Smooth muscle cell (in vitro differentiated cells): ENCODE measurements around the gene ZSCAN5A. TPM values are rescaled to one million over a fixed set of nuclear protein-coding genes. Genes with fewer than 3 reads are reported as not detected.

Experiments
- DNase-seq: peaks from one replicate; lab custom pipeline; 2025; ENCODE audit not compliant: unreplicated experiment; lab: John Stamatoyannopoulos, UW
- H2AFZ ChIP-seq: fragments of 200-600 bp; sonication (generic); 2 replicates; pipeline ENCODE4 v1.6.0; 2016; ENCODE audit warnings: antibody characterized with exemption, low read depth, mild to moderate bottlenecking
- H3F3A ChIP-seq: fragments of 200-600 bp; sonication (generic); 2 replicates; pipeline ENCODE4 v1.6.0; 2017; ENCODE audit warnings: antibody characterized with exemption, low read depth
- H3K27ac ChIP-seq: fragments of 200-600 bp; sonication (generic); 2 replicates; pipeline ENCODE4 v1.5.1; 2016; ENCODE audit warnings: low read depth, mild to moderate bottlenecking
- H3K27me3 ChIP-seq: fragments of 200-600 bp; sonication (generic); 2 replicates; pipeline ENCODE4 v1.6.1; 2016; ENCODE audit warnings: low read depth, mild to moderate bottlenecking
- H3K36me3 ChIP-seq: fragments of 200-600 bp; sonication (generic); 2 replicates; pipeline ENCODE4 v1.5.1; 2016; ENCODE audit warnings: low read depth
- H3K4me1 ChIP-seq: fragments of 200-600 bp; sonication (generic); 2 replicates; pipeline ENCODE4 v1.5.1; 2016; ENCODE audit warnings: low read depth
- H3K4me2 ChIP-seq: fragments of 200-600 bp; sonication (generic); 2 replicates; pipeline ENCODE4 v1.6.0; 2016; ENCODE audit warnings: mild to moderate bottlenecking
- H3K4me3 ChIP-seq: fragments of 200-600 bp; sonication (generic); 2 replicates; pipeline ENCODE4 v1.5.1; 2016; ENCODE audit warnings: mild to moderate bottlenecking
- H3K79me2 ChIP-seq: fragments of 200-600 bp; sonication (generic); 2 replicates; pipeline ENCODE4 v1.6.0; 2016; ENCODE audit warnings: low read depth, mild to moderate bottlenecking
- H3K9ac ChIP-seq: fragments of 200-600 bp; sonication (generic); 2 replicates; pipeline ENCODE4 v1.6.0; 2016; ENCODE audit warnings: low read depth
- H3K9me3 ChIP-seq: fragments of 200-600 bp; sonication (generic); replicated peaks from 2 replicates; pipeline ENCODE4 v1.5.1; 2016; ENCODE audit warnings: low read depth
- H4K20me1 ChIP-seq: fragments of 200-600 bp; sonication (generic); 2 replicates; pipeline ENCODE4 v1.6.0; 2016; ENCODE audit warnings: low read depth
- CTCF ChIP-seq: fragments of 200-600 bp; sonication (generic); IDR thresholded peaks from 2 replicates; pipeline ENCODE4 v1.5.1; 2017; ENCODE audit warnings: borderline replicate concordance, mild to moderate bottlenecking, antibody characterized with exemption; ENCODE audit not compliant: insufficient read depth, poor library complexity, severe bottlenecking
- WGBS: methylation state at CpG from one replicate; pipeline ENCODE4 v1.1.7; 2016; ENCODE audit warnings: low lambda C conversion rate; 5-methylcytosine and 5-hydroxymethylcytosine counted together
- polyA plus RNA-seq: library from polyadenylated mRNA; unstranded; fragments of >200 nt; fragmentation: Nextera tagmentation; extraction: Ambion mirVana; gene quantifications from 2 replicates; pipeline ENCODE4 v1.2.1, GENCODE V29; 2016
- total RNA-seq: library from RNA; depleted of rRNA; stranded (reverse); fragments of >200 nt; gene quantifications from 2 replicates; pipeline ENCODE4 v1.2.3, GENCODE V29; 2014

The ZSCAN5A gene
- total and polyA plus RNA-seq, 2 experiments from 2014 or later: 4.7 to 5.3 TPM

DNA sequence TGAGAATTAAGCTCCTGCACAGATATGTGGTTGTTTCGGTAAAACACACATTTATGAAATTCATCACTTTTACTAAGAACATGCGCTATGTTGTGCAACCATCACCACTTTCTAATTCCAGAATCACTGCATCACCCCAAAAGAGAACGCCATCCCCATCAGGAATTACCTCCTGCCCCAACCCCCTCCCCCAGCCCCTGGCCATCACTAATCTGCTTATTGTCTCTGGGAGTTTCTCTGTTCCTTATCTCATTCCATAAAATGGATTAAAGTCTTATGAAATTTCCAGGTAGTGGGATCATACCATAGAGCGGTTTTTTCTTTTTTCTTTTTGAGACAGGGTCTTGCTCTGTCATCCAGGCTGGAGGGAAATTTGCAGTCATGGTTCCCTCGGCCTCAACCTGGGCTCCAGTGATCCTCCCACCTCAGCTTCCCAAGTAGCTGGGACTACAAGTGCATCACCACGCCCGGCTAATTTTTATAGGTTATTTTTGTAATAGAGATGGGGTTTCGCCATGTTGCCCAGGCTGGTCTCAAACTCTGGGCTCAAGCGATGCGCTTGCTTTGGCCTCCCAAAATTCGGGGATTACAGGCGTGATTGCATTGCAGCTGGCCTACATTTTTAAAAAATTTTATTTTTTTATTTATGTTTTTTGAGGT lies 120.5 kb downstream of the ZSCAN5A start:
- Histone ChIP-seq H3K9ac (no peak overlapping the region), H3K27me3 (no peaks in the 10 kb centered on the region), H3K9me3 (no peaks in the 10 kb centered on the region), H2AFZ (no peak overlapping the region), H3K4me2 (no peak overlapping the region), H4K20me1 (no peaks in the 10 kb centered on the region), H3K4me3 (no peak overlapping the region), H3F3A (no peaks in the 10 kb centered on the region), H3K36me3 (no peaks in the 10 kb centered on the region), H3K27ac (no peak overlapping the region), H3K79me2 (no peaks in the 10 kb centered on the region), H3K4me1 (no peaks in the 10 kb centered on the region)
- no peak for DNase-seq
- no peak for TF ChIP-seq CTCF
- WGBS: 91% methylated on average over 12 of the region's 12 CpGs

DNA sequence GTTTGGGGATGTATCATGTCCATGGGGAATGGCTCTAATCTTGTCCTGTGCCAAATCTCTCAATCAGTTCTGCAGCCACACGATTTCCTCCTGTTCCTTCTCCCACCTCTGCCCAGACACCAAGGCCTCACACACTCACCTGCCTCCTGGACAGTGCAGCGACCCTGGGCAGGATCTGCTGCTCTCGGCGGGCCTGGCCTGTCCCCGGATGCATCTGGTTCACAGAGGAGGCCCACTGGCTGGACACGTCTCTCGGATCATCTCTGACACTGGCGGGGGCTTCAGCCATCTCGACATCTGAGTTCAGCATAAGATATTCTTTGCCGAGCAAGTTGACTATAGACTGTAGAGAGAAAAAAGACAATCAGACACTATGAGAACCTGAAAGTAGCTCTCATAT lies 122.9 kb downstream of the ZSCAN5A start:
- Histone ChIP-seq H3K36me3 (no peaks in the 10 kb centered on the region), H3K79me2 (no peaks in the 10 kb centered on the region), H3K4me3 (no peak overlapping the region), H2AFZ (no peak overlapping the region), H3K27ac (no peak overlapping the region), H3K9me3 (no peaks in the 10 kb centered on the region), H3K4me2 (no peak overlapping the region), H3K27me3 (no peaks in the 10 kb centered on the region), H3K9ac (no peak overlapping the region), H3K4me1 (no peaks in the 10 kb centered on the region), H4K20me1 (no peaks in the 10 kb centered on the region), H3F3A (no peaks in the 10 kb centered on the region)
- 85% methylated on average over 10 of the region's 10 CpGs for WGBS
- DNase-seq: no peak
- TF ChIP-seq CTCF: no peak

- no peaks in the 10 kb centered on the region for H3K9me3 ChIP-seq
- H3K9ac ChIP-seq: no peak overlapping the region
- H3K27me3 ChIP-seq: no peaks in the 10 kb centered on the region
- no peak for DNase-seq
- H3K27ac ChIP-seq: no peak overlapping the region
- no peaks in the 10 kb centered on the region for H4K20me1 ChIP-seq
- H3K79me2 ChIP-seq: no peaks in the 10 kb centered on the region
- WGBS: 84% methylated on average over 6 of the region's 7 CpGs
- no peaks in the 10 kb centered on the region for H3K4me1 ChIP-seq
- no peak overlapping the region for H3K4me3 ChIP-seq
- H3K4me2 ChIP-seq: no peak overlapping the region
- H3K36me3 ChIP-seq: no peaks in the 10 kb centered on the region
- H3F3A ChIP-seq: no peaks in the 10 kb centered on the region
- no peak for TF ChIP-seq CTCF
- H2AFZ ChIP-seq: no peak overlapping the region
Measured at GRCh38 chr19:56191115-56191514, 123.5 kb downstream of the ZSCAN5A start.

DNA sequence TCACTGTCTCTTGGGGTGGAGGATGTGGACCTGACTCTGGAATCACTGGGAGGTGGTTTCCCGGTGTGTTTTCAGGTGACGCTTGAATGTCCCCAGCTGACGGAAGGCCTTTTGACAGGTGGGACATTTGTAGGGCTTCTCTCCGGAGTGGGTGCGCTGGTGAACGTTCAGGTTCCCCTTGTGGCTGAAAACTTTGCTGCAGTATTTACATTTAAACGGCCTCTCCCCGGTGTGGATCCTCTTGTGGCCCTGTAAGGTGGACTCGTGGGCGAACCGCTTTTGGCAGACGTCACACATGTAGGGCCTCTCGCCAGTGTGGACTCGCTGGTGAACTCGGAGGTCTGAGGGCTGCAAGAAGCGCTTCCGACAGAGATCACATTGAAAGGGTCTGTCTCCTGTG lies 124.9 kb downstream of the ZSCAN5A start:
- no peak overlapping the region for H3K4me3 ChIP-seq
- H2AFZ ChIP-seq: no peak overlapping the region
- H3K36me3 ChIP-seq: no peaks in the 10 kb centered on the region
- TF ChIP-seq CTCF: no peak
- H3F3A ChIP-seq: no peaks in the 10 kb centered on the region
- H3K9me3 ChIP-seq: no peaks in the 10 kb centered on the region
- H3K27ac ChIP-seq: no peak overlapping the region
- H4K20me1 ChIP-seq: no peaks in the 10 kb centered on the region
- DNase-seq: no peak
- no peaks in the 10 kb centered on the region for H3K27me3 ChIP-seq
- H3K4me2 ChIP-seq: no peak overlapping the region
- no peak overlapping the region for H3K9ac ChIP-seq
- 85% methylated on average over 17 of the region's 17 CpGs for WGBS
- no peaks in the 10 kb centered on the region for H3K79me2 ChIP-seq
- H3K4me1 ChIP-seq: no peaks in the 10 kb centered on the region
